Endometrial microvascular endothelial cells (primary cell): ENCODE measurements around the gene NUDT21. TPM values are rescaled to one million over a fixed set of nuclear protein-coding genes. Genes with fewer than 3 reads are reported as not detected.
"Not testable (repeated sequence)": the region's sequence is repeated elsewhere in the genome, so short reads cannot be mapped to it uniquely, and the experiment has no call there.

ENCODE experiments used
- in situ Hi-C: cut with HindIII; loops from 2 replicates; pipeline ENCODE4 v1.10.0; 2017; ENCODE audit warnings: low sequenced_read_pairs, low pct_unique_long_range_greater_than_20kb; ENCODE audit errors: inconsistent ontology term
- total RNA-seq: library from RNA; depleted of rRNA; stranded (reverse); fragments of >200 nt; gene quantifications from one replicate; pipeline ENCODE4 v1.2.3, GENCODE V29; 2015; ENCODE audit errors: inconsistent ontology term

Gene NUDT21
- total RNA-seq, 1 donor from 2014 or later = 110 TPM

DNA sequence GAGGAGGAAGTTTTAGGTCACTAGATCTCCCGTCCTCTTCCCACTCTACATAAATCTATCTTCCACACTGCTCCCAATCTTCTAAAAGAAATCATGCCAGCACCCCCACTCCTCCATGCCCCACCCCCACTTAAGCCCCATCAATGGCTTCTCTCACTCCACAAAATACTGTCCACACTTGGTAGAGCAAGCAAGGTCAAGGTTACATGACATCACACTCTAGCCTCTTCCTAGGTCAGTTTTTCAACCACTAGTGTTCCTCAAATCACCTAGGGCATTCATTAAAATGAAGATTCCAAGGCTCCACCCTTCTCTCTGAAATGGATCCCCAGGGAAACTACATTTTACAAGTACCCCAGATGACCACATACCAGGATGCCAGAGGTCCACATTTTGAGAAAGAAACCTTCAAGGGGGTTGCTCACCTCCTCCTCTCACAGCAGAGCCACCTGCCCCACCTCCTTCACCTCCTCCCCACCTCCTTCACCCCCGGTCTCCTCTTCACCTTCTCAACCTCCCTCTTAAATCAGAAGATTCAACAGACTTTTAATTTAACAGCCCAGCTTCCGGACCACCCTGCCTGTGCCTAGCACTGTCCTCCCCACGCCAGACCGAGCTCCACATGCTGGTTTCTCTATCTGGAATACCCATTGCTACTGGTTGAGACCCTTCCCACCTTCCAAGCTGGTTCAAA lies 29.0 kb downstream of the NUDT21 start:
- in situ Hi-C loops = no loop called here

DNA sequence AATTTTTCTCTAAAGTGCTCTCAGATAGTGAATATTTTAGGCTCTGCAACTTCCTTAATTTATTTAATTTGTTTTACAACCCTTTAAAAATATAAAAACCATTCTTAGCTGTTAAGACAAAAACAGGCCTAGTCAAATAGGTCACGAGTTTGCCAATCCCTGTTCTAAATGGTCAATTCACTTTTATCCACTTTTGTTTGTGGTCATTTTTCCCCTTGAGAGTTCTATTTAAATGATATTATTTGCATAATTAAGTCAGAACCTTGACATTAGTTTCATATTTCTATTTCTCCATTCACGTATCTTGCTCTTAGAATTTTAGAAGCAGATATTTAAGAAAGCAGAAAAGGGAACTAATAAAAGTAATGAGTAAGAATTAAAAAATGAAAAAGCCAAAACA lies 29.8 kb downstream of the NUDT21 start:
- in situ Hi-C loops = no loop called here

DNA sequence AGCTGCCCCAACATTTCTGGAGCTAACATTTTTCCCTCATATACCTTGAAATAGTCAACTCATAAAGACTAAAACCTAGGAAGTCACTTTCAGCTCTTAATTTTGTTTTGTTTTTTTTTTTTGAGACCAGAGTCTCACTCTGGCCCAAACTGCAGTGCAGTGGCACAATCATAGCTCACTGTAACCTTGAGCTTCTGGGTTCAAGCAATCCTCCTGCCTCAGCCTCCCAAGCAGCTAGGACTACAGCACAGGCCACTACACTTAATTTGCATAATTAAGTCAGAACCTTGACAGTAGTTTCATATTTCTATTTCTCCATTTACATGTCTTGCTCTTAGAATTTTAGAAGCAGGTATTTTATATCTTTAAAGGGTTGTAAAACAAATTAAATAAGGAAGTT lies 30.5 kb downstream of the NUDT21 start:
- in situ Hi-C loops = no loop called here

DNA sequence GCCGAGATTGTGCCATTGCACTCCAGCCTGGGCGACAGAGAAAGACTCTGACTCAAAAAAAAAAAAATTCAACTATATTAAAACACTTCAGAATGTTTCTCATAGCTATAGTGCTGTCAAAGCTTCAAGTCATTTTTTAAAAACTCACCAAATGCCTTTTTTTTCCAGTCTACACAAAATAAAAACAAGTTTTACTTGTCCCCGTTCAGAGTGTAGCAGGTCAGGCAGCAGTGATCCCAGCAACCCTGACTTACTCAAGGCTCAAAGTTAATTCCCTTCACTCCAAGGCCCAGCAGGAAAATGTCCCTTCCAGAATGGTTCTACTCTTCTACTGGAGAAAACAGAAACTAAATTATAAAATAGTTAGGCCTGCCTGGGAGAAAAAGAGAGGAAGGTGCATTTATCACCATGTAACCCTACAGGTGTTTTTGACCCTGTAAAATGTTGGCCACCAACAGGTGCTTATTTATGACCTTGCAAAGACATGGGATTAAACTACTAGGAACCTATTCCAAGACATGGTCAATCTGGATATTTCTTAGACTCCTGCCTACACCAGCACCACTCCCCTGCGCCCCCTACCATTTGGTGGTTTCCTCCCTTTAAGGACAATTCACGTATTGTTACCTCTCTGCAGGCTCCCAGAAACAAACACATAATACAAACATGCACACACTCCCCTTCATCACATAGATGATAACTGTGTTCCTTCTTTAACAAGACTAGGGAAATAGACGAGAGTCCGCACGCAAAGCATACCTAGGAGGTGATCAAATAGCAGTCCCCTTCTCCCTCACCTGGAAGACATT lies 31.2 kb downstream of the NUDT21 start:
- in situ Hi-C loops = no loop called here

DNA sequence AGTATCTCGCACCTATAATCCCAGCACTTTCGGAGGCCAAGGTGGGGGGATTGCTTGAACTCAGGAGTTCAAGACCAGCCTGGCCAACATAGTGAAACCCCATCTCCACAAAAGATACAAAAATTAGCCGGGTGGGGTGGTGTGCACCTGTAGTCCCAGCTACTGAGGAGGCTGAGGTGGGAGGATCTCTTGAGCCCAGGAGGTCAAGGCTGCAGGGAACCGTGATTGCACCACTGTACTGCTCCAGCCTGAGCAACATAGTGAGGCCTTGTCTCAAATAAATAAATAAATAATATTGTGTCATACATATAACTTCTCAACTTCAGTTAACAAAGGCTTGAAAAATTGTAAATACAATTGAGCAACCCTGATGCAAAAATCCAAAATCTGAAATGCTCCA lies 34.0 kb downstream of the NUDT21 start:
- in situ Hi-C loops = no loop called here

DNA sequence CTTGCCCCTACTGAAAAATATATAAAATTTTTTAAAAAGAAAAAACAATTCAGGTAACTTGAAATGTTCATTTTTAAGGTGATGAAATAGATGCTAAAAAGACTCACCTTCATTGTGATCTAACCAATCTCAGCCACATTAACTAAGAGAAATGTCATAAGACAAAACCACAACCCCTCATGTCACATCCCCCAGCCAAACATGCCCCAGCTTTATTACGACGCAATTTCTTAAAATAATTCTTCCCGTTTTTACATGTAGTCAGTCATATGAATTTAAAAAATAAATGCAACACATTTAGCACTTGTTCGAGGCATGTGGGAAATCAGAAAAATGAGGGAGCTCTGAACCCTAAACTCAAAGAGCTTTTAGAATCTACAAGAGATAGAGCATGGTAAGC lies 35.3 kb downstream of the NUDT21 start:
- in situ Hi-C loops = no loop called here

DNA sequence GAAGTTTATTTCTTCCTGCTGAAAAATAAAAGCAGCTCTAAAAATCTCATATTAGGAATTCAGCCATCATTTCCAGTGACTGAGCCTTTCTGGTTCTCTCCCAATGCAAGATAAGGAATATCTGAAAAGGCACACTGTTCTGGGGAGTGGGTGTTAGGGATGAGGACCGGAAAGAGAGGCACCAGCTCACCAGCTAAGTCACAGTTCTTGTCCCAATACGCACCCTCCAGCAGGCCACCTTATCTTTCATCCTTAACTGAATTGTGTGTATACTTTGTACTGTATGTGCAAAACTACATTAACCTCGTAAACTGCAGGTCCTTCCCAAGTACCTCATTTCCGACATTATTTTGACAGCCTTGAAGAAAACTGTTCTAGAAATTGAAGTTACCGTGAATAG lies 36.8 kb downstream of the NUDT21 start:
- in situ Hi-C loops = no loop called here

DNA sequence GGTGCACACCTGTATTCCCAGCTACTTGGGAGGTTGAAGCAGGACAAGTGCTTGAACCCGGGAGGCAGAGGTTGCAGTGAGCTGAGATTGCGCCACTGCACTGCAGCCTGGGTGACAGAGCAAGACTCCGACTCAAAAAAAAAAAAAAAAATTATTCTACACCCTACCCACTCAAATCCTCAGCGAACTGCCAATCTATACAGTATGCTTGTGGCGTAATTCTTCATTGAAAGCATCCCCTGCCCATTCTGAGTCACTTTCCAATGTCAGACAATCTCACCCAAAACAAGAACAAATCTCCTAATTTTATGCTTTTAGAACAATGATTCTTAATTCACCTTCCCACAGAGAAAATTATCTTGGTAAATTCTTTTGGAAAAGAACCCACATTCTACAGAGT lies 37.8 kb downstream of the NUDT21 start:
- in situ Hi-C loops = no loop called here

DNA sequence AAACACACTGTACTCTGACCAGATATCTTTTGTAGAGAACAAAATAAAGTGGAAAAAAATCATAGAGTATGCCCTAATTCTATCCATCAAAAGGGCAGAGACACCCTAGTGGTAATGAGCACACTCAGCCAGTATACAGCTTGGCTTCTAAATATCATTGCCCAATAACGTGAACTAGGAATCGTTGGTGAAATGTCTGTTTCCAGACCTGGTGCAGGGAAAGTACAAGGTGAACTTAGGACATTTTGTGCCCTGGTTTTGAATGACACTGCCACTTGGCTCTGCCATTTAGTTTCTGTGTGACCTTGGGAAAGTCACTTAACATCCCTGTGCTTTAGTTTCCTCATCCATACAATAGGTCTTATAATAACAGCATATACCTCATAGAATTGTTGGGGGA lies 39.5 kb downstream of the NUDT21 start:
- in situ Hi-C loops = no loop called here

DNA sequence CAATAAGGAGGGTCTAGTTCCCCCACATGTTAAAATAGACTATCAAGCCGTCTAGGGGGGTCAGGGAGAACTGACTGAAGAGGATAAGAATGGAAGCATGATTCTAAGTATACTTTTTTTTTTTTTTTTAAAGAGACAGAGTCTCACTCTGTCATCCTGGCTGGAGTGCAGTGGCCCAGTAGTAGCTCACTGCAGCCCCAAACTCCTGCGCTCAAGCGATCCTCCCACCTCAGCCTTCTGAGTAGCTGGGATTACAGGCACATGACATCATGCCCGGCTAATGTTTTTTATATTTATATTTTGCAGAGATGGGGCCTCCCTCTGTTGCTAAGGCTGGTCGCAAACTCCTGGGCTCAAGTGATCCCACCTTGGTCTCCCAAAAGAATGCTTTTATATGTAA lies 40.0 kb downstream of the NUDT21 start:
- in situ Hi-C loops = no loop called here

DNA sequence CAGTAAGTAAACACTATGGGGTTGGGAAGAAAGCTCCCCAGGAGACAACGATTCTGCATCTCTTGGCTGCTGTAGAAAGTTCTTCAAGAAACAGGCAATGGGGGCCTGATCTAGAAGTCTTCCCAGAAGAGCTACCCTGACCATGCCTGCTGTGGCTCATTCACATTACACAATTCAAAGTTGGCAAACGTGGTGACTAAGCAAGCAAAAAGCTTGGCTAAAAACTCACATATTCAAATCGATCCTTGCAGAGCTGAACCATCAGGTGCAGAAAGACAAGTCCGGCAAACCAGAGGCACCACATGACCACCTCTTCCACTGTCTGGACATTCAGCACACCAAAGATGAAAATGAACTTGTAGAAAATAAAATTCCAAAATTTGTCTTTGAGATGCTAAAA lies 41.9 kb downstream of the NUDT21 start:
- in situ Hi-C loops = no loop called here

DNA sequence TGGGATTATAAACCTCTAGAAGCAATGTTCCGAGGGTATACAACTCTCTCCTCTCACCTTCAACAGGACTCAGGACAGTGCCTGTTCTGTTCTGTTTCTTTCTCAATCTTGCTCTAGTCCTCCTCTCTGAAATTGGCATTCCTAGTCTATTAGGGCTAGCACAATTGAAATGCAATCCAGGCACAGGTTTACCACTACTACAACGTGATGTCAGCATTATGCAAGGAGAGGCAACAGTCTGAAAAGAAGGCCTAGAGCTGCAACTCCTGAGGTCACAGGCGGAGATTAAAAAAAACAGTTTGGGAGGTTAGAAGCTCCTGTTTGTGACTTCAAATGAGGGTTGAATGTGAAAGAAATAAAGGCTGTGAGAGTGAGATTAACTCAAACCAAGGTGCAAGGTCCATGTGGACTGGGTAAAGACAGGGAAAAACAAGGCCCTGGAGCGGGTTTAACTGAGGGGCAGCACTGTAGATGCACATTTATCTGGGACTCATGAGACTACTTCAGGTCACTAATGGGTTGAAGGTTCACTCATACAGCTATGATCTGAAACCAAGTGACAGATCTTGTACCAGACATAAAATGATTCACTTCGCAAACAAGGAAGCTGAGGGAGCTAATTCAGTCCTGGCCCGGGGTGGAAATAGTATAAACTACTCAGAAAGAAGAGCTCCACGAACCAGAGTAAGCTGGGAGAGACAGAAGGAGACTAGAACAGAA lies 42.6 kb downstream of the NUDT21 start:
- in situ Hi-C loops = no loop called here

DNA sequence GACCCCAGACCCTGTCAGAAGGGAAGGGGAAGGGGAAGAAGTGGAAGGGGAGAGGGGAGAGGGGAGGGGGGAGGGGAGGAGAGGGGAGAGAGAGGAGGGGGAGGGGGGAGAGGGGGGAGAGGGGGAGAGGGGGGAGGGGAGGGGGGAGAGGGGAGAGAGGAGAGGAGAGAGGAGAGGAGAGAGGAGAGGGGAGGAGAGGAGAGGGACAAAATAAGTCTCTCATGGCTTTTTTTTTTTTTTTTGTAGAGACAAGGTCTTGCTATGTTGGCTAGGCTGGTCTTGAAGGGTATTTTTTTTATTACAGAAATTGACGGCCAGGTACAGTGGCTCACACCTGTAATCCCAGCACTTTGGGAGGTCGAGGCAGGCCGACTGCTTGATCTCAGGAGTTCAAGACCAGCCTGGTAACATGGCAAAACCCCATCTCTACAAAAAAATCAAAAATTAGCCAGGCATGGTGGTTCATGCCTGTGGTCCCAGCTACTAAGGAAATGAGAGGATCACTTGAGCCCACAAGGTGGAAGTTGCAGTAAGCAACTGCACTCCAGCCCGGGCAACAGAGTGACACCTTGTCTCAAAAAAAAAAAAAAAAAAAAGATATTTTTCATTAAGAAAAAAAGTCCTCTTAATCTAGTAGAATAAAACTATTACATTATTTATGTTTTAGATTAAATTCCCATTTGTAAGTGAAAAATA lies 45.0 kb downstream of the NUDT21 start:
- in situ Hi-C loops = no loop called here

DNA sequence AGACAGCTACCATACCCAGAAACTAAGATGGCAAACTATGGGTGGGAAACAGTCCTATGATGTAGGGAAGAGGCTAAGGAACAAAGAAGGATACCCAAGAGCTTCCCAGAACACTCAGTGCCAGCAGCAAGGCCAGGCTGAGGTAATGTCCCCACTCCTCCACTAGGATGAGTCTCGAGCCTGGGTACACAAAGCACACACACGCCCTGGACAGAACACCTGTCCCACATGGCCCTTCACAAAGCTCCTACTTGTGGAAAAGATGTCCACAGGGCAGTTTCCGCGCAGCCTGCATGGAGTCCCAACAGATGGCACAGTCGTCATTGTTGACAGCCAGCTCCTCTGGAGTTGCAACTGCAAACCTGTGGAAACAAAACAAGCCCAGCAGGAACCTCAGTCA lies 49.6 kb downstream of the NUDT21 start:
- in situ Hi-C loops = no loop called here

DNA sequence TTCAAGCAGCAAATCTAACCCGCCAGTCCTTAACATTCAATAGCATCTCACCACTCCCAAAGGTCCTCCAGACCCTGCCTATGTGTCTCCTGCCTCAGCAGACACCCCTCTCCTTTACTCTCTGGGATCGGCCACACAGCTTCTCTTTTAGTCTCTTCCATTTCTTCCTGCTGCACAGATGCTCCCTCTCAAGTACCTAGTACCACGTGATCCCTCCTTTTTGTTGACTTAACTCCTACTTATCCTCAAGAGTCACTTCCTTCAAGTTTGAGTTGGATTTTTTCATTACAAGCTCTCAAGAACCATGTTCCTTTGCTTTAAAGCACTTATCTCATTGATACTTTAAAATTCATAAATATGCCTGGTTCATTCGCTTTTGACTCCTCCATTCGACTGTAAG lies 50.7 kb downstream of the NUDT21 start:
- in situ Hi-C loops = no loop called here

DNA sequence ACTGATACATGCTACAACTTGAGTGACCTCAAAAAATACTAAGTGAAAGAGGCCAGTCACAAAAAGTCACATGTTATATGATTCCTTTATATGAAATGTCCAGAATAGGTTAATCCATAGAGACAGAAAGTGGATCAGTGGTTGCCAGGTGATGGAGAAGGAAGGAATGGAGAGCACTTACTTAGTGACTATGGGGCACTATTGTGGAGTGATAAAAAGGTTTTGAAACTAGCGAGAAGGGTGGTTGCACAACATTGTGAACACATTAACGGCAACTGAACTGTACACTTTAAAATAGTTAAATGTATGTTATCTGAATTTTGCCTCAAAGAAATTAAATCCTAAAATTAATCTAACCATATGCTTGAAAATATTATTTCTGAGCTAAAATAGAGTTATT lies 51.6 kb downstream of the NUDT21 start:
- in situ Hi-C loops = no loop called here

DNA sequence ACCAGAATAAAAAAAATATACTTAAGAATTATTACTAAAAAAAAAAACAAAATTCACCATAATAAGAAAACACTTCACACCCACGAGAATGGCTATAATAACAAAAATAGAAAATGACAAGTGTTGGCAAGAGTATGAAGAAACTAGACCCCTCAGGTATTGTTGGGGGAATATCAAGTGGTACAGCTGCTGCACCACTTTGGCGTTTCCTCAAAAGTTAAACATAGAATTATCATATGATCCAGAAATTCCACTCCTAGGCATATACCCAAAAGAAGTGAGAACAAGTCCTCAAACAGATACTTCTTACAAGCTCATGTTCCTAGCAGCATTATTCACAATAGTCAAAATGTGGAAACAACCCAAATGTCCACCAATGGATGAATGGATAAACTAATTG lies 52.1 kb downstream of the NUDT21 start:
- in situ Hi-C loops = no loop called here

DNA sequence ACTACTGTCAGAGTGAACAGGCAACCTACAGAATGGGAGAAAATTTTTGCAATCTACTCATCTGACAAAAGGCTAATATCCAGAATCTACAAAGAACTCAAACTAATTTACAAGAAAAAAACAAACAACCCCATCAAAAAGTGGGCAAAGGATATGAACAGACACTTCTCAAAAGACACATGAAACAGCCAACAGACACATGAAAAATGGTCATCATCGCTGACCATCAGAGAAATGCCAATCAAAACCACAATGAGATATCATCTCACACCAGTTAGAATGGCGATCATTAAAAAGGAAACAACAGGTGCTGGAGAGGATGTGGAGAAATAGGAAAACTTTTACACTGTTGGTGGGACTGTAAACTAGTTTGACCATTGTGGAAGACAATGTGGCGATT lies 54.4 kb downstream of the NUDT21 start:
- in situ Hi-C loops = not testable (repeated sequence)

DNA sequence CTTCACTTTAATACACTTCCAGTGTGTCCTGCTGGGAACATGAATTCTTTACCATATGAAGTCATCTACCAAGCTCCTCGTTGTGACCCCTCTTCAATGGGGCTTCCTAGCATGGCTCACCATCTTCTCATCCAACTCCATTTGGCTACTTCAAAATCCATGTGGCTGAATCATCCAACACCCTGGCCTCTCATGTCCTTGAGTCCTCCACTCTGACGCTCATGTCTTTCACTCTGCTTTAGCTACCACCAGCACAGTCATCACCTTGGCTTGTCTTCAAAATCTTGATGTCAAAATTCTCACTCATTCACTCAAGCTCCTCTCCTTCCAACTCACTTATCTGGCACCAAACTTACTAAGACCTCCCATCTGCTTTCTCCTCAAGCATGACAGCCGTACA lies 61.6 kb downstream of the NUDT21 start:
- in situ Hi-C loops = no loop called here
